ENCODE data around the gene BIN1. TPM values are rescaled to one million over a fixed set of nuclear protein-coding genes. Genes with fewer than 3 reads are reported as not detected.

Gene BIN1
- total RNA-seq, 1 donor from 2014 or later = 50.2 TPM

- Histone ChIP-seq H4K20me1 (ENCODE audit: insufficient read depth, low read length) (peaks cover 54% of the 10 kb centered on the region), H3K36me3 (ENCODE audit: insufficient read depth, low read length) (no peaks in the 10 kb centered on the region), H3K4me1 (ENCODE audit: insufficient read depth, low read length) (peaks cover 41% of the 10 kb centered on the region), H3K27me3 (ENCODE audit: insufficient read depth, low read length) (no peaks in the 10 kb centered on the region), H3K9ac (ENCODE audit: low read length) (peak overlapping the region; percentile 61), H2AFZ (ENCODE audit: low read depth, low read length) (peak overlapping the region; percentile 72), H3K4me3 (ENCODE audit: insufficient read depth, low read depth, low read length) (peak overlapping the region; percentile 11), H3K9me3 (ENCODE audit: insufficient read depth, low read depth, low read length) (no peaks in the 10 kb centered on the region), H3K27ac (ENCODE audit: low read depth, low read length) (peak overlapping the region; percentile 70), H3K4me2 (ENCODE audit: low read length) (peak overlapping the region; percentile 80), H3K79me2 (ENCODE audit: insufficient read depth, low read length) (peaks cover 43% of the 10 kb centered on the region)
- TF ChIP-seq CTCF (IDR thresholded peaks at IDR 0.05; ENCODE audit: insufficient read depth, low read depth, low read length) (no peak), EZH2 (IDR thresholded peaks at IDR 0.05; ENCODE audit: insufficient read depth, low read length) (no peak)
- DNase-seq (ENCODE audit: low read depth) (no peak), FAIRE-seq (no peak)
- H3K36me3 Mint-ChIP-seq (ENCODE audit: low read depth, unreplicated experiment) = peaks cover 3% of the 10 kb centered on the region
- H3K27ac Mint-ChIP-seq (ENCODE audit: unreplicated experiment) = peak overlapping the region; percentile 7
- no peaks in the 10 kb centered on the region for H3K27me3 Mint-ChIP-seq (ENCODE audit: low read depth, unreplicated experiment)
- H3K4me1 Mint-ChIP-seq (ENCODE audit: low read depth, unreplicated experiment) = peaks cover 39% of the 10 kb centered on the region
- no peak overlapping the region for H3K4me3 Mint-ChIP-seq (ENCODE audit: unreplicated experiment)
- H3K9me3 Mint-ChIP-seq (ENCODE audit: unreplicated experiment) = no peaks in the 10 kb centered on the region
Observed at GRCh38 chr2:127087791-127088495, 19.0 kb downstream of the BIN1 start.

GRCh38 chr2:127086990-127087790 is 19.8 kb downstream of the BIN1 start:
- no peaks in the 10 kb centered on the region for H3K27me3 Mint-ChIP-seq (ENCODE audit: low read depth, unreplicated experiment)
- H3K79me2 ChIP-seq (ENCODE audit: insufficient read depth, low read length) = peaks cover 45% of the 10 kb centered on the region

More at GRCh38 chr2:127086990-127087790, 19.8 kb downstream of the BIN1 start:
- Histone ChIP-seq H3K27me3 (ENCODE audit: insufficient read depth, low read length) (no peaks in the 10 kb centered on the region), H3K9ac (ENCODE audit: low read length) (peak overlapping the region; percentile 61), H3K4me2 (ENCODE audit: low read length) (peak overlapping the region; percentile 80), H3K27ac (ENCODE audit: low read depth, low read length) (peak overlapping the region; percentile 70), H4K20me1 (ENCODE audit: insufficient read depth, low read length) (peaks cover 46% of the 10 kb centered on the region), H3K9me3 (ENCODE audit: insufficient read depth, low read depth, low read length) (no peaks in the 10 kb centered on the region), H2AFZ (ENCODE audit: low read depth, low read length) (peak overlapping the region; percentile 72), H3K36me3 (ENCODE audit: insufficient read depth, low read length) (no peaks in the 10 kb centered on the region), H3K4me1 (ENCODE audit: insufficient read depth, low read length) (peaks cover 43% of the 10 kb centered on the region), H3K4me3 (ENCODE audit: insufficient read depth, low read depth, low read length) (peak overlapping the region; percentile 11)
- H3K4me3 Mint-ChIP-seq (ENCODE audit: unreplicated experiment) = peak overlapping the region; percentile 62
- no peak for TF ChIP-seq EZH2 (IDR thresholded peaks at IDR 0.05; ENCODE audit: insufficient read depth, low read length)
- TF ChIP-seq CTCF (IDR thresholded peaks at IDR 0.05; ENCODE audit: insufficient read depth, low read depth, low read length) = no peak
- H3K36me3 Mint-ChIP-seq (ENCODE audit: low read depth, unreplicated experiment) = peaks cover 3% of the 10 kb centered on the region
- peak; percentile 29 for FAIRE-seq
- peaks cover 38% of the 10 kb centered on the region for H3K4me1 Mint-ChIP-seq (ENCODE audit: low read depth, unreplicated experiment)
- peak overlapping the region; percentile 75 for H3K27ac Mint-ChIP-seq (ENCODE audit: unreplicated experiment)
- peak; percentile 81 for DNase-seq (ENCODE audit: low read depth)
- no peaks in the 10 kb centered on the region for H3K9me3 Mint-ChIP-seq (ENCODE audit: unreplicated experiment)

Measured in astrocyte (in vitro differentiated cells and primary cell).